ENCODE data around the gene TTC39C. TPM values are rescaled to one million over a fixed set of nuclear protein-coding genes. Genes with fewer than 3 reads are reported as not detected.

The TTC39C gene
- total RNA-seq (2014; rRNA removed): 24.7 and 26.3 TPM in 2 replicates
- Bru-seq, nascent RNA: percentile 66 among the genes with signal in this experiment
- percentile 57 among the genes with signal in this experiment for BruChase-seq, experiment 1, labeled RNA remaining after a 6-hour chase
- percentile 63 among the genes with signal in this experiment for BruChase-seq, experiment 2, labeled RNA remaining after a 2-hour chase
- long read RNA-seq, transcript TTC39C-202 (14 exons, 2,442 nt): major isoform, 8 of 20 reads
- long read RNA-seq, partial matches to known transcripts: 1 of 20 reads
- long read RNA-seq, other reads (novel, unspliced or antisense): 6 of 20 reads

DNA sequence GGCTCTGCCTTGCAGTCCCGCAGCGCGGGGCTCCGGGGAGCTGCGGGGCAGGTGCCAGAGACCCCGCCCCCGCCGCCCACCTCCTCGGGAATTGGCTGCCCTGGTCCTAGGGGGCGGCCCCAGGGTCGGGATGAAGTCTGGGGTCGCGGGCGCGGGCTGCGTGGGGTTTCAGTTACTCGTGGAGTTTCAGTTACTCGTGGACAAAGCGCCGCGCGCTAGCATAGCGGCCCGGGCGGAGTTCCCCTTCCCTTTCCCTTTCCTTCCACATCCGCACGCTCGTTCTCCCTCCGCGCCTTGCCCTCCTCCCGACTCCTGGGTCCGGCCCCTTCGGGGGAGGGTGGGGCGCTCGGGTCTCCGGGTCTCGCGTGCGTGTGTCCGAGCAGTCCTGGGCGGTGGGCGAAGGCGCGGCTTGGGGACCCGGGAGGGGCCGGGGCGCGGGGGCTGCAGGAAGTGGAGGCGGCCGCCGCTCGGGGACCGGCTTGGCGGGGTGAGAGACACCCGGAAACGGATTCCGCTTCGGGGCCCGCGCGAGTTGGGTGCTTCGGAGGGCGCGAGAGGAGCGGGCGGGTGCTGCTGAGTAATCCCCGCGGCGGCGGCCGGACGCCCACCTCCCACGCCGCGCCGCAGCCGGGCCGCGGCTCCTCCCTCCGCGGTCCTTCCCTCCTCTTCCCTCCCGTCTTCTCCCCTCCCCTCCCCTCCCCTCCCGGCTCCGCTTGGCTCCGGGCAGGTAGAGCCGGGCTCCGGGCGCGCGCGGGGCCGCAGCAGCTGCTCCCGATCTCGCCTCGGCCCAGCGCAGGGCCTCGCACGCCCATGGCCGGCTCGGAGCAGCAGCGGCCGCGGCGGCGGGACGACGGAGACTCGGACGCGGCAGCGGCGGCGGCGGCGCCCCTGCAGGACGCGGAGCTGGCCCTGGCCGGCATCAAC lies at the start of gene TTC39C:
Gene TTC39C, plus strand, starts transcription at position 693 of the 924 bp plus-strand sequence. Its CDS starts 118 bp downstream, at position 811.
- H3K4me1 ChIP-seq (ENCODE audit: insufficient read depth, low read length): peaks cover 14% of the 10 kb centered on the region
- intact Hi-C loops (cut with micrococcal nuclease): loop anchor here (2.0 kb wide), 2 partner anchors 16 to 104 kb away; no protein-coding TSS in a partner anchor
- H3K36me3 ChIP-seq (ENCODE audit: low read depth, low read length): no peaks in the 10 kb centered on the region
- 0 out of 2 replicates have a peak, but pooled peaks cover 3% of the 10 kb centered on the region for H4K20me1 ChIP-seq (ENCODE audit: low read length)
- ChIA-PET CTCF (no interaction called here), POLR2A (ENCODE audit: unreplicated experiment) (interaction anchor here (0.6 kb wide), 1 partner anchor 77 kb away, joined by 3 read pairs; no protein-coding TSS in a partner anchor)
- H3K4me3 ChIP-seq (ENCODE audit: low read length): peak within 1 kb of the TSS; percentile 91
- H3K27me3 ChIP-seq (ENCODE audit: low read length): no peaks in the 10 kb centered on the region
- H3K9me2 ChIP-seq (replicated peaks; ENCODE audit: low read length): no peaks in the 10 kb centered on the region
- ATAC-seq: peak; percentile 66
- peak within 1 kb of the TSS; percentile 26 for H3K27ac ChIP-seq (ENCODE audit: low read length)
- peak within 1 kb of the TSS; percentile 77 for H3K9ac ChIP-seq (ENCODE audit: low read length)
- H3K79me2 ChIP-seq (ENCODE audit: low read length): peaks cover 43% of the 10 kb centered on the region
- no peaks in the 10 kb centered on the region for H3K9me3 ChIP-seq (ENCODE audit: low read length)
- no peaks in the 10 kb centered on the region for H3F3A ChIP-seq (ENCODE audit: low read length, unreplicated experiment)
- BruUV-seq (replicated peaks): TSS peak; percentile 49
- peak; percentile 70 for DNase-seq
- TF ChIP-seq EZH2phosphoT487 (IDR thresholded peaks at IDR 0.05; ENCODE audit: borderline replicate concordance, low read length): no peak
- no peak for TF ChIP-seq EZH2 (IDR thresholded peaks at IDR 0.05; ENCODE audit: low read length, unreplicated experiment)
- TF ChIP-seq, protein P1, sequence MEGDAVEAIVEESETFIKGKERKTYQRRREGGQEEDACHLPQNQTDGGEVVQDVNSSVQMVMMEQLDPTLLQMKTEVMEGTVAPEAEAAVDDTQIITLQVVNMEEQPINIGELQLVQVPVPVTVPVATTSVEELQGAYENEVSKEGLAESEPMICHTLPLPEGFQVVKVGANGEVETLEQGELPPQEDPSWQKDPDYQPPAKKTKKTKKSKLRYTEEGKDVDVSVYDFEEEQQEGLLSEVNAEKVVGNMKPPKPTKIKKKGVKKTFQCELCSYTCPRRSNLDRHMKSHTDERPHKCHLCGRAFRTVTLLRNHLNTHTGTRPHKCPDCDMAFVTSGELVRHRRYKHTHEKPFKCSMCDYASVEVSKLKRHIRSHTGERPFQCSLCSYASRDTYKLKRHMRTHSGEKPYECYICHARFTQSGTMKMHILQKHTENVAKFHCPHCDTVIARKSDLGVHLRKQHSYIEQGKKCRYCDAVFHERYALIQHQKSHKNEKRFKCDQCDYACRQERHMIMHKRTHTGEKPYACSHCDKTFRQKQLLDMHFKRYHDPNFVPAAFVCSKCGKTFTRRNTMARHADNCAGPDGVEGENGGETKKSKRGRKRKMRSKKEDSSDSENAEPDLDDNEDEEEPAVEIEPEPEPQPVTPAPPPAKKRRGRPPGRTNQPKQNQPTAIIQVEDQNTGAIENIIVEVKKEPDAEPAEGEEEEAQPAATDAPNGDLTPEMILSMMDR (conservative IDR thresholded peaks at IDR 0.05; ENCODE audit: low read depth, low read length): no peak
- peak within 1 kb of the TSS; percentile 88 for H3K4me2 ChIP-seq (ENCODE audit: low read length)
- H2AFZ ChIP-seq (ENCODE audit: low read length): peak within 1 kb of the TSS; percentile 90

- H3K36me3 ChIP-seq (ENCODE audit: low read depth, low read length): no peaks in the 10 kb centered on the region
- no peaks in the 10 kb centered on the region for H3K79me2 ChIP-seq (ENCODE audit: low read length)
- H3K9me2 ChIP-seq (replicated peaks; ENCODE audit: low read length): no peaks in the 10 kb centered on the region
- no TSS peak for BruUV-seq (replicated peaks)
- DNase-seq (no peak), ATAC-seq (no peak)
- no peaks in the 10 kb centered on the region for H3K9me3 ChIP-seq (ENCODE audit: low read length)
- POLR2A ChIA-PET (ENCODE audit: unreplicated experiment): no interaction called here
- H3K4me1 ChIP-seq (ENCODE audit: insufficient read depth, low read length): no peaks in the 10 kb centered on the region
- TF ChIP-seq EZH2 (IDR thresholded peaks at IDR 0.05; ENCODE audit: low read length, unreplicated experiment) (no peak), EZH2phosphoT487 (IDR thresholded peaks at IDR 0.05; ENCODE audit: borderline replicate concordance, low read length) (no peak)
- TF ChIP-seq, protein P1 (conservative IDR thresholded peaks at IDR 0.05; ENCODE audit: low read depth, low read length): no peak
- CTCF ChIA-PET: no interaction called here
- no peak overlapping the region for H3K4me2 ChIP-seq (ENCODE audit: low read length)
- H3K4me3 ChIP-seq (ENCODE audit: low read length): no peak overlapping the region
- intact Hi-C loops (cut with micrococcal nuclease): no loop called here
- H3K27ac ChIP-seq (ENCODE audit: low read length): no peak overlapping the region
- no peaks in the 10 kb centered on the region for H3K27me3 ChIP-seq (ENCODE audit: low read length)
- H2AFZ ChIP-seq (ENCODE audit: low read length): no peak overlapping the region
- no peak overlapping the region for H3K9ac ChIP-seq (ENCODE audit: low read length)
- no peaks in the 10 kb centered on the region for H4K20me1 ChIP-seq (ENCODE audit: low read length)
- H3F3A ChIP-seq (ENCODE audit: low read length, unreplicated experiment): no peaks in the 10 kb centered on the region
Measured at GRCh38 chr18:23966909-23967308, 47.6 kb upstream of the TTC39C start.

Measured in PC-3 (cell line).